GM23338 (cell line): Measurements from ENCODE around the gene NXPH3.

ENCODE experiments used
- CREB1 ChIP-seq: fragments of 250-450 bp; sonication (Bioruptor Pico); IDR thresholded peaks from 2 replicates; pipeline ENCODE4 v1.5.0; 2020; ENCODE audit warnings: low read depth, mild to moderate bottlenecking, moderate library complexity
- CTCF ChIP-seq, 2 experiments: fragments of 200-600 bp in 1 of 2; sonication (generic) in 1 of 2; conservative IDR thresholded peaks; 2 replicates each; pipeline versions ENCODE4 v1.5.1 to v1.6.1; 2016 to 2017; ENCODE audit warnings: antibody characterized with exemption in 2 of 2, low read depth in 2 of 2, mild to moderate bottlenecking in 2 of 2, moderate library complexity in 1 of 2
- EZH2 ChIP-seq: fragments of 200-600 bp; sonication (generic); IDR thresholded peaks from one replicate; pipeline ENCODE4 v1.8.0; 2017; ENCODE audit warnings: antibody characterized with exemption, mild to moderate bottlenecking, low read depth; ENCODE audit not compliant: unreplicated experiment
- EZH2phosphoT487 ChIP-seq: fragments of 200-600 bp; sonication (generic); IDR thresholded peaks from one replicate; pipeline ENCODE4 v1.8.1; 2018; ENCODE audit warnings: antibody characterized with exemption; ENCODE audit not compliant: unreplicated experiment
- NANOG ChIP-seq: IDR thresholded peaks from 2 replicates; pipeline ENCODE4 v1.6.1; 2016; ENCODE audit warnings: antibody characterized with exemption, borderline replicate concordance
- POLR2AphosphoS5 ChIP-seq: IDR thresholded peaks from 2 replicates; pipeline ENCODE4 v1.6.1; 2016; ENCODE audit warnings: antibody characterized with exemption, low read depth
- REST ChIP-seq: IDR thresholded peaks from one replicate; pipeline ENCODE4 v1.6.1; 2018; ENCODE audit warnings: antibody characterized with exemption; ENCODE audit not compliant: unreplicated experiment
- ZNF114 ChIP-seq: fragments of 250-450 bp; sonication (Bioruptor Pico); IDR thresholded peaks from 2 replicates; pipeline ENCODE4 v1.5.0; 2020; ENCODE audit warnings: mild to moderate bottlenecking, moderate library complexity

- TF ChIP-seq CTCF (conservative IDR thresholded peaks at IDR 0.05; ENCODE audit: low read depth in 2 of 2) (no peak), POLR2AphosphoS5 (no peak), EZH2 (no peak), REST (no peak), CREB1 (CRISPR knock-in tag) (no peak), NANOG (no peak), ZNF114 (CRISPR knock-in tag) (no peak), EZH2phosphoT487 (no peak)
These were observed 2.7 kb downstream of the NXPH3 start for GRCh38 chr17:49578414-49578813.
